Measurements from ENCODE around the gene HLA-F. TPM values are rescaled to one million over a fixed set of nuclear protein-coding genes. Genes with fewer than 3 reads are reported as not detected.

Gene HLA-F
- total RNA-seq, 1 donor from 2014 or later: 176 TPM

GRCh38 chr6:29745386-29745785, 22.2 kb downstream of the HLA-F start:
- intact Hi-C loops (cut with DNase I): no loop called here
- DNase-seq (no peak), ATAC-seq (no peak)
- Histone ChIP-seq H3K4me3 (no peak overlapping the region), H3K27me3 (ENCODE audit: low read depth) (no peaks in the 10 kb centered on the region), H3K9me3 (no peaks in the 10 kb centered on the region), H3K27ac (no peak overlapping the region), H3K4me1 (peaks cover 19% of the 10 kb centered on the region), H3K36me3 (peaks cover 15% of the 10 kb centered on the region)
- no peak for TF ChIP-seq CTCF (IDR thresholded peaks at IDR 0.05)

DNA sequence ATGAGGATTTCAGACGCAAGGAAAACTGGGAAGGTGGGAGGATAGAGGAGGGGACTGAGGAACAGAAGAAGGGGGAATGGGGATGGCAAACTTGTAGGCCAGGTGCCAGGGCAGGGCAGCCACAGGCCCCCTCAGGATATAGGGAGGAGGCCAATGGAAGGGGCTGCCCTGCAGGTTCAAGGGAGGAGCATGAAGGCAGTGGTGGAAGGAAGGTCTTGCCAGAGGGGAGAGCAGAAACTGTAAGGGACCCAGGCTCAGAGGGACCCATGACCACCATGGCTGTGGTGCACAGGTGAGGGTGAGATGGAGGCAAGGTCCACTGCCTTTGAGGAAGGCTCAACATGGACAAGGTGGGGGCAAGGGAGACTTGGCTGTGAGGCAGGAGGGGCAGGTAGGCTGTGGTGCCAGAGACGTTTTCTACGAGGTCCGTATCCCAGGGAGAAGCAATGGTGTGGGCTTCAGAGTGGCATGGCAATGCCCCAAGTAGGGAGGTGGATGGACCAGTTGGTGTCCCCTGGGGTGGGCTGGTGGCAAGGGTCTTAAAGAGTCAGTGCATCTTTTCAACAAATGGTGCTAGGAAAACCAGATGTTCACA, 22.7 kb downstream of the HLA-F start:
- H3K9me3 ChIP-seq: no peaks in the 10 kb centered on the region
- intact Hi-C loops (cut with DNase I): no loop called here
- H3K4me1 ChIP-seq: peaks cover 20% of the 10 kb centered on the region
- DNase-seq (no peak), ATAC-seq (no peak)
- peaks cover 15% of the 10 kb centered on the region for H3K36me3 ChIP-seq
- H3K4me3 ChIP-seq: no peak overlapping the region
- no peak for TF ChIP-seq CTCF (IDR thresholded peaks at IDR 0.05)
- no peak overlapping the region for H3K27ac ChIP-seq
- no peaks in the 10 kb centered on the region for H3K27me3 ChIP-seq (ENCODE audit: low read depth)

DNA sequence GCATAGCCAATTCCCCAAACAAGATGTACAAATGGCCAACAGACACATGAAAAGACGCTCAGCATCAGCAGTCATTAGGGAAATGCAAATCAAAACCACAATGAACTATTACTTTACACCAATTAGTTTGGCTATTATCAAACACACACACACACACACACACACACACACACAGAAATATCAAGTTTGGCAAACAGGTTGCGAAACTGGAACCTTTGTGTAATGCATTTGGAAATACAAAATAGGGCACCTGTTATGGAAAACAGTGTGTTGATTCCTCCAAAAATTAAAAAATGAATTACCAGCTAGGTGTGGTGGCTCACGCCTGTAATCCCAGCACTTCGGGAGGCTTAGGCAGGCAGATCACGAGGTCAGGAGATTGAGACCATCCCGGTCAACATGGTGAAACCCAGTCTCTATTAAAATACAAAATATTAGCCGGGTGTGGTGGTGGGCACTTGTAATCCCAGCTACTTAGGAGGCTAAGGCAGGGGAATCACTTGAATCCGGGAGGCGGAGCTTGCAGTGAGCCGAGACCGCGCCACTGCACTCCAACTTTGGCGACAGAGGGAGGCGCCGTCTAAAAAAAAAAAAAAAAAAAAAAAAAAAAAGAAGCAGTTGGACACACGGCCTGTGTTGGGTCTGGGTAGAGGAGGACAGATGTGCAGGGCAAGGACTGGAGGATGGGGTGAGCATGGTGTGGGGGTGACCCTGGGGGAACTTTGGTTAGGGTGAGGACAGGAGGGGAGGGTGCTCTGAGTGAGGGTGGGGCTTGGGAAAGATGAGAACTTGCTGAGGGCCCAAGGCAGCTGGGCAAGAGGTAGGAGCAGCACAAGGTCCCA, 23.8 kb downstream of the HLA-F start:
- DNase-seq: no peak
- H3K4me3 ChIP-seq: no peak overlapping the region
- peaks cover 31% of the 10 kb centered on the region for H3K4me1 ChIP-seq

DNA sequence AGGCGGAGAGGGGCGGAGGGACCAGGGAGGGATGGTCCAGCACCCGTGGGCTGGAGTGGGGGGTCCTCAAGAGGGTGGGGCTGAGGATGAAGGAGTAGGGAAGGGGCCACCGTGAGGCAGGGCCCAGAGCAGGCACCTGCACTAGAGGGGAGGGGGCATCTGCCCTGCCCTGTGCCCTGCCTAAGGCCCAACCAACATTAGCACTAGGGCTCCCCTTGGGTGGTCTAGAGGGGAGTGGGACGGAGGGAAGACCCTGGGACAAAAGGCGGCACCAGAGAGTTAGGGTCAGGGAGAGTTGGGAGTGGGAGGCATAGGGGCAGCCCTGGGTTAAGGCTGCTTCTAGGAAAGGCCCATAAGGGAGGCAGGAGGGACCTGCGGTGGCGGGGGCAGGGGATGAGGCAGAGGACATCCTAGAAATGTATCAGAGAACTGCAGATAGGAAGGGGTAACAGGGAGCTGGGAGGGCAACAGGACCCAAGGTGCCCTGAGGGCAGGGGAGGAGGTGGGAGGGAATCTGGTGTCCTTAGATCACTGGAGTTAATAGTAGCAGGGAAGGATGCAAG, 24.5 kb downstream of the HLA-F start:
- intact Hi-C loops (cut with DNase I): no loop called here
- H3K36me3 ChIP-seq: peaks cover 15% of the 10 kb centered on the region
- H3K27me3 ChIP-seq (ENCODE audit: low read depth): no peaks in the 10 kb centered on the region
- ATAC-seq: no peak
- peak overlapping the region; percentile 78 for H3K4me3 ChIP-seq
- no peak for DNase-seq
- peaks cover 31% of the 10 kb centered on the region for H3K4me1 ChIP-seq
- H3K9me3 ChIP-seq: no peaks in the 10 kb centered on the region
- no peak overlapping the region for H3K27ac ChIP-seq
- no peak for TF ChIP-seq CTCF (IDR thresholded peaks at IDR 0.05)

More for the DNA sequence above, 23.8 kb downstream of the HLA-F start:
- Histone ChIP-seq H3K36me3 (peaks cover 15% of the 10 kb centered on the region), H3K9me3 (no peaks in the 10 kb centered on the region), H3K27ac (no peak overlapping the region), H3K27me3 (ENCODE audit: low read depth) (no peaks in the 10 kb centered on the region)
- no peak for ATAC-seq
- no peak for TF ChIP-seq CTCF (IDR thresholded peaks at IDR 0.05)
- intact Hi-C loops (cut with DNase I): no loop called here

DNA sequence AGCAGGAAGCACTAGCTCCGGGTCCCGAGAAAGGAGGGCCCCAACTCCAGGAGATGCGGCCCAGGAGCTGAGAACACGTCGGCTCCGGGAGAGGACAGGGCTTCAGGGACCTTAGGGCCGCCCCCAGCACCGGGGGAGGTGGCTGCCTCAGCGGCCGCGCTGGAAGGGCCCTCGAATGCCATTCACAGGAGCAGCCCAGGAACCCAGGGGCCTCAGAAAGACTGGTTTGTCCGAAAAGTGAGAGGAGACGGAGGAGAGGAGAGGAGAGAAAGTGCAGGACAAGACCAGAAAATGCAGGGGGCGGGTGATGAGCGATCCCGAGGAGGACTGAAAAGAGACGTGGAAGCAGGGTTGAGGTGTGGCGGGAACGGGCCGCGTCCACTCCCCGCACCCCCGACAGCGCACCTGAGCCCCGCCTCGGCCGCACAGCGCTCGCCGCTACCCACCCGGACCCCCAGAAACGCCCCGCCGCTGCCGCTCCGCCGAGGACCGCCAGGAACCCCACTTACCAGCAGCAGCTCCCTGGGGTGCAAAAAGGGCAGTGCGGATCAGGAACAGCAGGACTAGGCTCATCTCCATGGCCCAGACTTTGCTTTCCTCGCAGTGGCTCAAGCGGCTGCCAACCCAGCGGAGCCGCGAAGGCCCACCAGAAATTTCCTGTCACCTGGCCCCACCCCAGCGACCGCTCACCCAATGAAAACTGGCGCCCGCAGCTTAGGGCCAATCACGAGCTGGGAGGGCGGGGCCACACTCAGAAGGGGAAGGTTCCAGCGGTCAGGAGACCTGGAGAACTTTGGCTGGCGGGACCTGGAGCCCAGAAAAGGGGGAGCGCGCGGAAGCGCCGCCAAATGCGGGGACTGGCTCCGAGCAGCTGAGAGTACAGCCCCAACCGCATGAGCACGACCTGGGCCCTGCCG, 25.4 kb downstream of the HLA-F start:
- Histone ChIP-seq H3K36me3 (peaks cover 13% of the 10 kb centered on the region), H3K27ac (peak overlapping the region; percentile 81), H3K4me1 (peaks cover 31% of the 10 kb centered on the region), H3K9me3 (no peaks in the 10 kb centered on the region), H3K27me3 (ENCODE audit: low read depth) (no peaks in the 10 kb centered on the region), H3K4me3 (peak overlapping the region; percentile 78)
- ATAC-seq (peak; percentile 89 to 93), DNase-seq (peak; percentile 93)
- intact Hi-C loops (cut with DNase I): no loop called here
- no peak for TF ChIP-seq CTCF (IDR thresholded peaks at IDR 0.05)
